IMR-90 (cell line): ENCODE measurements around the gene MLLT10. TPM values are rescaled to one million over a fixed set of nuclear protein-coding genes. Genes with fewer than 3 reads are reported as not detected.
A peak's percentile ranks its signal among the peaks of the same experiment; 100 is the strongest.

Experiments
- ATAC-seq: fragments of 200-7000 bp; cut with Tn5 transposase; 2 replicates; pipeline ENCODE4 v1.9.1; 2020; ENCODE audit warnings: low read depth, mild to moderate bottlenecking, moderate library complexity
- BruUV-seq: library from RNA; stranded (reverse); fragments of 400-500 nt; replicated peaks from 2 replicates; lab custom pipeline; 2021; lab: Mats Ljungman, UMichigan
- CTCF ChIA-PET: fragments of 300-600 bp; formaldehyde crosslinking; extraction: SDS; loops from one replicate; lab custom pipeline; 2021; ENCODE audit warnings: antibody characterized with exemption; lab: Yijun Ruan, JAX
- POLR2A ChIA-PET: fragments of 300-600 bp; sonication (Branson Sonifier 250); formaldehyde crosslinking; loops from one replicate; lab custom pipeline; 2022; ENCODE audit warnings: antibody characterized with exemption; ENCODE audit not compliant: unreplicated experiment; lab: Charles Lee
- DNase-seq: peaks from one replicate; pipeline ENCODE4 v3.0.0; 2013
- H2AFZ ChIP-seq: replicated peaks from 2 replicates; pipeline ENCODE3; 2013; ENCODE audit warnings: low read length, mild to moderate bottlenecking; ENCODE audit not compliant: poor library complexity
- H2AK5ac ChIP-seq: 2 replicates; pipeline ENCODE4 v1.6.1; 2013; ENCODE audit warnings: low read depth, low read length, inconsistent platforms
- H2AK9ac ChIP-seq: replicated peaks from 2 replicates; pipeline ENCODE3; 2013; ENCODE audit warnings: mild to moderate bottlenecking, low read depth, low read length, moderate library complexity; ENCODE audit not compliant: poor library complexity
- H2BK120ac ChIP-seq: 2 replicates; pipeline ENCODE4 v1.6.1; 2013; ENCODE audit warnings: low read depth, low read length, inconsistent platforms
- H2BK15ac ChIP-seq: 3 replicates; pipeline ENCODE4 v1.6.1; 2013; ENCODE audit warnings: low read depth, low read length, inconsistent platforms
- H2BK20ac ChIP-seq: 2 replicates; pipeline ENCODE4 v1.6.1; 2013; ENCODE audit warnings: low read depth, mild to moderate bottlenecking, inconsistent platforms, low read length, moderate library complexity
- H2BK5ac ChIP-seq: 2 replicates; pipeline ENCODE4 v1.6.1; 2013; ENCODE audit warnings: mild to moderate bottlenecking, low read depth, low read length, inconsistent platforms; ENCODE audit not compliant: poor library complexity, severe bottlenecking
- H3K14ac ChIP-seq: replicated peaks from 2 replicates; pipeline ENCODE4 v1.6.1; 2013; ENCODE audit warnings: low read depth, low read length, inconsistent platforms
- H3K18ac ChIP-seq: 2 replicates; pipeline ENCODE4 v1.6.1; 2013; ENCODE audit warnings: low read depth, low read length, control low read depth
- H3K23ac ChIP-seq: 2 replicates; pipeline ENCODE4 v1.6.1; 2013; ENCODE audit warnings: low read depth, low read length, inconsistent platforms
- H3K27ac ChIP-seq: 2 replicates; pipeline ENCODE4 v1.5.1; 2013; ENCODE audit warnings: mild to moderate bottlenecking, control low read depth, low read length; ENCODE audit not compliant: insufficient read depth
- H3K27me3 ChIP-seq: 2 replicates; pipeline ENCODE4 v1.6.1; 2013; ENCODE audit warnings: low read length; ENCODE audit not compliant: control insufficient read depth, insufficient read depth
- H3K36me3 ChIP-seq: 2 replicates; pipeline ENCODE4 v1.6.1; 2013; ENCODE audit warnings: low read length, mixed read lengths; ENCODE audit not compliant: control insufficient read depth, insufficient read depth
- H3K4ac ChIP-seq: 2 replicates; pipeline ENCODE4 v1.6.1; 2013; ENCODE audit warnings: low read depth, low read length, inconsistent platforms
- H3K4me1 ChIP-seq: 2 replicates; pipeline ENCODE4 v1.6.1; 2013; ENCODE audit warnings: low read length, mixed read lengths; ENCODE audit not compliant: control insufficient read depth, insufficient read depth
- H3K4me2 ChIP-seq: 2 replicates; pipeline ENCODE4 v1.6.1; 2013; ENCODE audit warnings: low read depth, mild to moderate bottlenecking, control low read depth, low read length, moderate library complexity
- H3K4me3 ChIP-seq: 2 replicates; pipeline ENCODE4 v1.5.1; 2013; ENCODE audit warnings: low read depth, mild to moderate bottlenecking, control low read depth, low read length, moderate library complexity; ENCODE audit not compliant: insufficient read depth
- H3K56ac ChIP-seq: 2 replicates; pipeline ENCODE4 v1.6.1; 2013; ENCODE audit warnings: low read length, inconsistent platforms; ENCODE audit not compliant: insufficient read depth; ENCODE audit errors: extremely low read depth
- H3K79me1 ChIP-seq, 2 experiments: 2 replicates each; pipeline ENCODE4 v1.6.1; 2013; ENCODE audit warnings: low read length in 2 of 2, inconsistent platforms in 1 of 2, low read depth in 1 of 2
- H3K9ac ChIP-seq: 2 replicates; pipeline ENCODE4 v1.6.1; 2013; ENCODE audit warnings: low read depth, low read length, control low read depth
- H3K9me1 ChIP-seq: 2 replicates; pipeline ENCODE4 v1.6.1; 2013; ENCODE audit warnings: low read length, inconsistent platforms; ENCODE audit not compliant: insufficient read depth
- H3K9me3 ChIP-seq: 2 replicates; pipeline ENCODE4 v1.6.1; 2013; ENCODE audit warnings: low read length; ENCODE audit not compliant: control insufficient read depth, insufficient read depth
- H4K20me1 ChIP-seq: 2 replicates; pipeline ENCODE4 v1.6.1; 2013; ENCODE audit warnings: low read length, inconsistent platforms; ENCODE audit not compliant: insufficient read depth
- H4K5ac ChIP-seq: 2 replicates; pipeline ENCODE4 v1.6.1; 2013; ENCODE audit warnings: mild to moderate bottlenecking, low read depth, low read length, control low read depth
- H4K8ac ChIP-seq, 2 experiments: 2 replicates each; pipeline ENCODE4 v1.6.1; 2013; ENCODE audit warnings: low read depth in 2 of 2, low read length in 2 of 2, control low read depth in 1 of 2, inconsistent platforms in 1 of 2
- H4K91ac ChIP-seq: 2 replicates; pipeline ENCODE4 v1.6.1; 2013; ENCODE audit warnings: low read depth, low read length, inconsistent platforms; ENCODE audit not compliant: insufficient read depth
- BHLHE40 ChIP-seq: fragments of 150-350 bp; IDR thresholded peaks from 2 replicates; pipeline ENCODE4 v1.6.1; 2016; ENCODE audit warnings: mild to moderate bottlenecking, low read depth, low read length
- CEBPB ChIP-seq: IDR thresholded peaks from 2 replicates; pipeline ENCODE4 v1.6.1; 2012; ENCODE audit warnings: low read depth, low read length, improper control_type of control experiment
- ELK1 ChIP-seq: fragments of 150-350 bp; IDR thresholded peaks from 2 replicates; pipeline ENCODE4 v1.6.1; 2016; ENCODE audit warnings: low read depth, mild to moderate bottlenecking, low read length, moderate library complexity, borderline replicate concordance
- FOS ChIP-seq: fragments of 150-350 bp; IDR thresholded peaks from 2 replicates; pipeline ENCODE4 v1.6.1; 2016; ENCODE audit warnings: low read depth, low read length
- MXI1 ChIP-seq: IDR thresholded peaks from 2 replicates; pipeline ENCODE4 v1.6.1; 2012; ENCODE audit warnings: low read depth, mild to moderate bottlenecking, low read length, moderate library complexity, borderline replicate concordance
- SMC3 ChIP-seq: fragments of 150-350 bp; IDR thresholded peaks from 2 replicates; pipeline ENCODE4 v1.6.1; 2016; ENCODE audit warnings: low read depth, mild to moderate bottlenecking, antibody characterized with exemption, low read length, moderate library complexity
- WGBS, 2 experiments: methylation state at CpG; one replicate each; pipeline versions ENCODE4 v1.1.5 to v1.1.7; 2013; ENCODE audit warnings: missing lambda C conversion rate in 2 of 2; ENCODE audit not compliant: insufficient read length in 1 of 2; ENCODE audit errors: extremely low coverage in 2 of 2; 5-methylcytosine and 5-hydroxymethylcytosine counted together
- dilution Hi-C: fragments of 300-500 bp; cut with HindIII; formaldehyde crosslinking; loops from one replicate; pipeline ENCODE4 v1.14.3; 2018; ENCODE audit warnings: low sequenced_read_pairs; ENCODE audit not compliant: unreplicated experiment
- in situ Hi-C: fragments of 300-500 bp; cut with MboI; formaldehyde crosslinking; loops from 3 replicates; pipeline ENCODE4 v1.14.3; 2019; ENCODE audit warnings: low sequenced_read_pairs, inconsistent platforms, mixed read lengths
- intact Hi-C: fragments of 100-400 bp; cut with micrococcal nuclease; formaldehyde crosslinking; loops from 2 replicates; pipeline ENCODE4 v1.10.0; 2022
- polyA plus RNA-seq, 3 experiments: library from polyadenylated mRNA; depleted of rRNA; stranded (reverse); fragments of >200 nt; gene quantifications; 2 replicates each; pipeline ENCODE4 v1.2.3, GENCODE V29; 2012; ENCODE audit warnings: low replicate concordance in 1 of 3
- total RNA-seq: library from RNA; depleted of rRNA; stranded (reverse); fragments of >200 nt; gene quantifications from 2 replicates; pipeline ENCODE4 v1.2.3, GENCODE V29; 2012

The MLLT10 gene
- total and polyA plus RNA-seq, 2 of the 4 experiments (the other 2 are of a cell fraction): 22.5 to 29.0 TPM

- H3K36me3 ChIP-seq: peaks cover 5% of the 10 kb centered on the region
- in situ Hi-C loops: no loop called here
- dilution Hi-C loops: no loop called here
- H3K9me3 ChIP-seq: no peaks in the 10 kb centered on the region
- WGBS, 2 experiments: no CpG with 5 or more reads among the region's 3 CpGs
- H2AFZ ChIP-seq: no peak overlapping the region
- ATAC-seq (no peak), DNase-seq (no peak)
- no peak overlapping the region for H3K4ac ChIP-seq
- no peak overlapping the region for H3K4me2 ChIP-seq
- peaks cover 35 to 59% of the 10 kb centered on the region in 2 experiments for H3K79me1 ChIP-seq
- no peak overlapping the region for H2AK9ac ChIP-seq
- TF ChIP-seq SMC3 (no peak), FOS (no peak), CEBPB (0 out of 2 replicates have a peak, but pooled peaks have one; percentile 25), ELK1 (no peak), BHLHE40 (no peak), MXI1 (no peak)
- H2BK15ac ChIP-seq: no peak overlapping the region
- H2AK5ac ChIP-seq: no peak overlapping the region
- no TSS peak for BruUV-seq
- H4K20me1 ChIP-seq: peaks cover 17% of the 10 kb centered on the region
- no peak overlapping the region for H3K14ac ChIP-seq
- H4K91ac ChIP-seq: no peak overlapping the region
- no peak overlapping the region for H4K8ac ChIP-seq
- H3K9me1 ChIP-seq: peaks cover 9% of the 10 kb centered on the region
- H2BK20ac ChIP-seq: no peak overlapping the region
- CTCF ChIA-PET: no interaction called here
- intact Hi-C loops: no loop called here
- no peak overlapping the region for H3K56ac ChIP-seq
- no peak overlapping the region for H3K27ac ChIP-seq
- no peak overlapping the region for H3K9ac ChIP-seq
- POLR2A ChIA-PET: no interaction called here
- no peak overlapping the region for H3K23ac ChIP-seq
- H2BK120ac ChIP-seq: no peak overlapping the region
- no peak overlapping the region for H2BK5ac ChIP-seq
- H3K27me3 ChIP-seq: no peaks in the 10 kb centered on the region
- no peak overlapping the region for H4K5ac ChIP-seq
- H3K4me1 ChIP-seq: no peaks in the 10 kb centered on the region
- no peak overlapping the region for H3K4me3 ChIP-seq
- H3K18ac ChIP-seq: no peak overlapping the region
These were observed 173.5 kb downstream of the MLLT10 start for GRCh38 chr10:21707498-21707897.
